B cell (primary cell): ENCODE measurements around the gene ARHGAP20.

Source experiments
- CTCF ChIP-seq: fragments of 200-600 bp; IDR thresholded peaks from one replicate; pipeline ENCODE4 v1.8.0; 2022; ENCODE audit warnings: antibody characterized with exemption, mild to moderate bottlenecking
- EZH2 ChIP-seq: IDR thresholded peaks from 2 replicates; pipeline ENCODE4 v1.6.1; 2012; ENCODE audit warnings: borderline replicate concordance, low read depth, mild to moderate bottlenecking, moderate library complexity, low read length; ENCODE audit not compliant: insufficient read depth, poor library complexity, severe bottlenecking

- no peak for TF ChIP-seq CTCF
- TF ChIP-seq EZH2, result no peak
These were observed 16.6 kb upstream of the ARHGAP20 start for GRCh38 chr11:110728883-110729282.
